Progenitor cell of endocrine pancreas (in vitro differentiated cells): Measurements from ENCODE around the gene ZNF579. TPM values are rescaled to one million over a fixed set of nuclear protein-coding genes. Genes with fewer than 3 reads are reported as not detected.
A peak's percentile ranks its signal among the peaks of the same experiment; 100 is the strongest.

Experiments
- DNase-seq: peaks from one replicate; pipeline ENCODE4 v3.0.0; 2021; ENCODE audit warnings: low spot score; ENCODE audit not compliant: unreplicated experiment
- H3K27ac Mint-ChIP-seq: 2 replicates; pipeline ENCODE4 v1.8.0; 2021; ENCODE audit warnings: mild to moderate bottlenecking, moderate library complexity, mixed read lengths
- H3K27me3 Mint-ChIP-seq: 2 replicates; pipeline ENCODE4 v1.8.0; 2021; ENCODE audit warnings: mixed read lengths
- H3K36me3 Mint-ChIP-seq: 2 replicates; pipeline ENCODE4 v1.8.0; 2022; ENCODE audit warnings: mixed read lengths; ENCODE audit not compliant: insufficient read depth
- H3K4me1 Mint-ChIP-seq: 2 replicates; pipeline ENCODE4 v1.8.0; 2021; ENCODE audit warnings: low read depth, mixed read lengths
- H3K4me3 Mint-ChIP-seq: 2 replicates; pipeline ENCODE4 v1.8.0; 2021; ENCODE audit warnings: low read depth, mild to moderate bottlenecking, moderate library complexity, mixed read lengths
- H3K9me3 Mint-ChIP-seq: 2 replicates; pipeline ENCODE4 v1.8.0; 2021; ENCODE audit warnings: low read depth, mixed read lengths
- CTCF ChIP-seq: fragments of 200-600 bp; sonication (generic); IDR thresholded peaks from one replicate; pipeline ENCODE4 v1.5.0; 2021; ENCODE audit warnings: antibody characterized with exemption, mild to moderate bottlenecking; ENCODE audit not compliant: unreplicated experiment
- long read RNA-seq: library from polyadenylated mRNA; unstranded; transcript quantifications from one replicate; pipeline ENCODE4 v2.0.0, GENCODE V29; 2020
- total RNA-seq: library from RNA; stranded (reverse); gene quantifications from 2 replicates; pipeline ENCODE4 v1.2.1, GENCODE V29; 2021

The ZNF579 gene
- total RNA-seq: 26.6 and 29.1 TPM in 2 replicates
- long read RNA-seq: 0 reads

GRCh38 chr19:55580628-55581144, at the start of gene ZNF579:
Gene ZNF579 (minus strand): TSS chr19:55580848. CDS start chr19:55579639, 1,209 bp downstream.
- Mint-ChIP-seq H3K4me3 (peak within 1 kb of the TSS; percentile 92), H3K27me3 (no peaks in the 10 kb centered on the region), H3K4me1 (peaks cover 25% of the 10 kb centered on the region), H3K27ac (peak within 1 kb of the TSS; percentile 94), H3K9me3 (no peaks in the 10 kb centered on the region), H3K36me3 (peaks cover 17% of the 10 kb centered on the region)
- TF ChIP-seq CTCF: no peak
- peak; percentile 77 for DNase-seq

GRCh38 chr19:55626350-55626749, 45.7 kb upstream of the ZNF579 start:
- peaks cover 9% of the 10 kb centered on the region for H3K4me1 Mint-ChIP-seq
- TF ChIP-seq CTCF: no peak
- DNase-seq: no peak

GRCh38 chr19:55625004-55625326, 44.3 kb upstream of the ZNF579 start:
- Mint-ChIP-seq H3K4me3 (peak overlapping the region; percentile 86), H3K9me3 (no peaks in the 10 kb centered on the region), H3K27ac (peak overlapping the region; percentile 99), H3K36me3 (peaks cover 2% of the 10 kb centered on the region), H3K4me1 (peaks cover 9% of the 10 kb centered on the region), H3K27me3 (no peaks in the 10 kb centered on the region)
- no peak for TF ChIP-seq CTCF
- DNase-seq: no peak

More at GRCh38 chr19:55626350-55626749, 45.7 kb upstream of the ZNF579 start:
- H3K27me3 Mint-ChIP-seq: no peaks in the 10 kb centered on the region
- H3K36me3 Mint-ChIP-seq: peaks cover 2% of the 10 kb centered on the region
- H3K4me3 Mint-ChIP-seq: no peak overlapping the region
- no peaks in the 10 kb centered on the region for H3K9me3 Mint-ChIP-seq
- H3K27ac Mint-ChIP-seq: no peak overlapping the region

- TF ChIP-seq CTCF: no peak
- Mint-ChIP-seq H3K27ac (peak within 1 kb of the TSS; percentile 99), H3K27me3 (no peaks in the 10 kb centered on the region), H3K4me1 (peaks cover 9% of the 10 kb centered on the region), H3K9me3 (no peaks in the 10 kb centered on the region), H3K36me3 (peaks cover 2% of the 10 kb centered on the region), H3K4me3 (peak within 1 kb of the TSS; percentile 86)
- DNase-seq: peak; percentile 93
Measured at GRCh38 chr19:55624109-55625003, 43.7 kb upstream of the ZNF579 start, which contains the start of gene ZNF784. Gene ZNF784 (minus strand): TSS chr19:55624566. CDS start chr19:55624561, 5 bp downstream.

GRCh38 chr19:55623561-55623960, 42.9 kb upstream of the ZNF579 start:
- TF ChIP-seq CTCF: no peak
- no peak for DNase-seq
- no peaks in the 10 kb centered on the region for H3K9me3 Mint-ChIP-seq
- H3K27me3 Mint-ChIP-seq: no peaks in the 10 kb centered on the region
- no peak overlapping the region for H3K27ac Mint-ChIP-seq
- peak overlapping the region; percentile 86 for H3K4me3 Mint-ChIP-seq
- H3K36me3 Mint-ChIP-seq: peaks cover 2% of the 10 kb centered on the region
- peaks cover 9% of the 10 kb centered on the region for H3K4me1 Mint-ChIP-seq
